GM23248 (cell line): Measurements from ENCODE around the gene HERC2. TPM values are rescaled to one million over a fixed set of nuclear protein-coding genes. Genes with fewer than 3 reads are reported as not detected.

ENCODE experiments used
- DNase-seq: peaks from one replicate; pipeline ENCODE4 v3.0.0-alpha.2; 2015
- H2AFZ ChIP-seq: fragments of 200-600 bp; sonication (generic); 2 replicates; pipeline ENCODE4 v1.6.1; 2016; ENCODE audit warnings: antibody characterized with exemption
- H3F3A ChIP-seq: fragments of 200-600 bp; sonication (generic); 2 replicates; pipeline ENCODE4 v1.6.1; 2016; ENCODE audit warnings: mild to moderate bottlenecking, antibody characterized with exemption, mixed run types; ENCODE audit not compliant: insufficient read depth
- H3K27ac ChIP-seq: fragments of 200-600 bp; sonication (generic); 2 replicates; pipeline ENCODE4 v1.5.1; 2016; ENCODE audit warnings: mild to moderate bottlenecking
- H3K27me3 ChIP-seq: fragments of 200-600 bp; sonication (generic); replicated peaks from 2 replicates; pipeline ENCODE4 v1.6.1; 2016; ENCODE audit warnings: mild to moderate bottlenecking; ENCODE audit not compliant: insufficient read depth
- H3K36me3 ChIP-seq: fragments of 200-600 bp; sonication (generic); 2 replicates; pipeline ENCODE4 v1.6.1; 2016; ENCODE audit warnings: low read depth, mild to moderate bottlenecking
- H3K4me1 ChIP-seq: fragments of 200-600 bp; sonication (generic); 2 replicates; pipeline ENCODE4 v1.6.1; 2016; ENCODE audit warnings: mild to moderate bottlenecking; ENCODE audit not compliant: insufficient read depth
- H3K4me2 ChIP-seq: fragments of 200-600 bp; sonication (generic); one replicate; pipeline ENCODE4 v1.6.1; 2016; ENCODE audit warnings: mild to moderate bottlenecking; ENCODE audit not compliant: unreplicated experiment
- H3K4me3 ChIP-seq: fragments of 200-600 bp; sonication (generic); 2 replicates; pipeline ENCODE4 v1.5.1; 2016; ENCODE audit warnings: mild to moderate bottlenecking
- H3K79me2 ChIP-seq: fragments of 200-600 bp; sonication (generic); 2 replicates; pipeline ENCODE4 v1.6.1; 2016; ENCODE audit warnings: mild to moderate bottlenecking; ENCODE audit not compliant: insufficient read depth
- H3K9ac ChIP-seq: fragments of 200-600 bp; sonication (generic); 2 replicates; pipeline ENCODE4 v1.6.1; 2016; ENCODE audit warnings: mild to moderate bottlenecking
- H3K9me2 ChIP-seq: fragments of 200-600 bp; sonication (generic); 2 replicates; pipeline ENCODE4 v1.6.1; 2016; ENCODE audit warnings: mixed run types, mild to moderate bottlenecking, moderate library complexity; ENCODE audit not compliant: insufficient read depth
- H3K9me3 ChIP-seq: fragments of 200-600 bp; sonication (generic); one replicate; pipeline ENCODE4 v1.6.1; 2017; ENCODE audit warnings: low read depth
- H4K20me1 ChIP-seq: fragments of 200-600 bp; sonication (generic); 2 replicates; pipeline ENCODE4 v1.6.0; 2016; ENCODE audit not compliant: insufficient read depth
- EZH2 ChIP-seq: fragments of 200-600 bp; sonication (generic); IDR thresholded peaks from 2 replicates; pipeline ENCODE4 v1.6.1; 2018; ENCODE audit warnings: antibody characterized with exemption, mild to moderate bottlenecking; ENCODE audit not compliant: insufficient read depth, poor library complexity, severe bottlenecking
- EZH2phosphoT487 ChIP-seq: fragments of 200-600 bp; sonication (generic); IDR thresholded peaks from 2 replicates; pipeline ENCODE4 v1.6.1; 2018; ENCODE audit warnings: antibody characterized with exemption, moderate library complexity, mild to moderate bottlenecking, low read depth; ENCODE audit not compliant: insufficient read depth
- WGBS, 2 experiments: methylation state at CpG; one replicate each; pipeline ENCODE4 v1.1.6; 2015 to 2017; ENCODE audit warnings: low lambda C conversion rate in 2 of 2, low coverage in 1 of 2; ENCODE audit errors: missing lambda C conversion rate in 2 of 2; 5-methylcytosine and 5-hydroxymethylcytosine counted together
- in situ Hi-C: fragments of 300-500 bp; cut with MboI; formaldehyde crosslinking; loops from 2 replicates; pipeline ENCODE4 v1.15.0; 2020
- polyA plus RNA-seq: library from polyadenylated mRNA; unstranded; fragments of >200 nt; fragmentation: Nextera tagmentation; extraction: Ambion mirVana; gene quantifications from 2 replicates; pipeline ENCODE4 v1.2.1, GENCODE V29; 2016
- total RNA-seq: library from RNA; depleted of rRNA; stranded (reverse); fragments of >200 nt; shearing (Covaris generic); gene quantifications from 2 replicates; pipeline ENCODE4 v1.2.3, GENCODE V29; 2014

The HERC2 gene
- total and polyA plus RNA-seq, 2 experiments from 2014 or later = 28.7 to 36.6 TPM

DNA sequence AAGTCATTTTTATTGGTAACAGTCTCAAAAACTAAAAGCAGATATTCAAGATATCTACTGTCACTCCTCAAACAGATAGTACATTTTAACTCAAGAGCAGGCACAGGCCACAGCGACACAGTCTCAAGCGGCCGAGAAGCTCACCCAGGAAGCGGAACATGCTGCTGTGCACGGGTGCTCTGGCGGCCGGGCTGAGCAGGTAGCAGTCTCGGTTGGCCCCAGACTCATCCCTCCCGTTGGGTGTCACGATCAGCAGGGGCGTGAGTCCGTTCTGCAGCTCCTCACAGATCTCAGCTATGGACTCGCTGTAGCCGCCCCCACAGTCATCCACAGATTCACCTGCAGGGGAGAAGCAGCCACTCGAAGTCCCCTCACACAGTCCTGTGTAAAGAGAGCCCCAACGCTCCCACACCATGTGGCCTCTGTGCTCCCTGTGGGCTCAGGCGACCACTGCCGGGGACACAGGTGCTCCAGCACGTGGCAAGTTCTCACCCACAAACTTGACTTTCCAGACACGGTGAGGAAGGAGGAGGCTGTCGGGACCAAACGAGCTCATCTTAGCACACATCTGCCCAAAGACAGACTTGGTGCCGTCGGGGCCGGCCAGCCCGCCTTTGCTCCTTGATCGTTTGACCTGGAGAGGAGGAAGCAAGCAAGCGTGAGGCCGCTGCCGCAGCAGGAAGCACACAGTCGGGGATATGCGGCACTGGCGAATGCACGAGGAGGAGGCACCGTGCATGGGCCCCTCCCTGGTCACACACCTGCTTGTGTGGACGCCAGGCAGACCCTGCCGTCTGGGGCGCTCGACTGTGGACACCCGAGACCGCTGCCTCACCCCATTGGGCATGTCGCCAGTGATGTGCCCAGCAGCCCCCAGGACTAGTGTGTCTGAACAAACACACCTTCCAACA is 205.2 kb downstream of the HERC2 start:
- in situ Hi-C loops = no loop called here
- no peak for DNase-seq
- Histone ChIP-seq H3K27ac (no peak overlapping the region), H3K9me3 (no peaks in the 10 kb centered on the region), H4K20me1 (no peaks in the 10 kb centered on the region), H3K4me3 (no peak overlapping the region), H3K4me1 (no peaks in the 10 kb centered on the region), H3K27me3 (no peaks in the 10 kb centered on the region), H2AFZ (no peak overlapping the region), H3K9ac (no peak overlapping the region), H3K36me3 (peaks cover 9% of the 10 kb centered on the region; the same call in 1 of the 2 replicates), H3K79me2 (no peaks in the 10 kb centered on the region), H3K9me2 (no peaks in the 10 kb centered on the region), H3K4me2 (no peak overlapping the region), H3F3A (no peaks in the 10 kb centered on the region)
- TF ChIP-seq EZH2 (no peak), EZH2phosphoT487 (no peak)
- WGBS, 2 experiments = 90 to 91% methylated on average over 42 of the region's 42 CpGs

DNA sequence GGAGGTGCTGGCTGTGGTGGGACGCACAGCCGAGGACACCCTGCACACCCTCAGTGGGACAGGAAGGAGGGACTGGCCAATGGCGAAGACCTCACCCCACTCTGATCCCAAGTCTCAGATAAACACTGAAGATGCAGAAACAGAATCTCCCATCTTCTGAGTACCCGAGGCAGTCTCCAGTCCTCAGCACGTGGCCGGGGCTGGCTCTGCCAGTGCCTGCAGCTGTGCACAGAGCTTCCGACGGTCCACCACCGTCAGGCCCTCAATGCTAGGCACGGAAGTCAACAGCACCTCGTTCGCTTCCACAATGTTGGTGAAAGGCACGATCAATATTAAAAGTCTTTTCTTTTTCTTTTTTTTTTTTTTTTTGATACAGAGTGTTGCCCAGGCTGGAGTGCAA is 206.1 kb downstream of the HERC2 start:
- WGBS, 2 experiments = 86 to 88% methylated on average over 13 of the region's 13 CpGs
- no peak overlapping the region for H3K9ac ChIP-seq
- H3K27me3 ChIP-seq = no peaks in the 10 kb centered on the region
- no peak overlapping the region for H3K27ac ChIP-seq
- H3K9me3 ChIP-seq = no peaks in the 10 kb centered on the region
- TF ChIP-seq EZH2 (no peak), EZH2phosphoT487 (no peak)
- no peak for DNase-seq
- H3K4me2 ChIP-seq = no peak overlapping the region
- peaks cover 12% of the 10 kb centered on the region; the same call in 1 of the 2 replicates for H3K36me3 ChIP-seq
- H3K4me1 ChIP-seq = no peaks in the 10 kb centered on the region
- in situ Hi-C loops = no loop called here
- no peaks in the 10 kb centered on the region for H3K79me2 ChIP-seq
- H2AFZ ChIP-seq = no peak overlapping the region
- H4K20me1 ChIP-seq = no peaks in the 10 kb centered on the region
- H3K9me2 ChIP-seq = no peaks in the 10 kb centered on the region
- peaks cover 3% of the 10 kb centered on the region; the same call in 1 of the 2 replicates for H3F3A ChIP-seq
- H3K4me3 ChIP-seq = no peak overlapping the region

DNA sequence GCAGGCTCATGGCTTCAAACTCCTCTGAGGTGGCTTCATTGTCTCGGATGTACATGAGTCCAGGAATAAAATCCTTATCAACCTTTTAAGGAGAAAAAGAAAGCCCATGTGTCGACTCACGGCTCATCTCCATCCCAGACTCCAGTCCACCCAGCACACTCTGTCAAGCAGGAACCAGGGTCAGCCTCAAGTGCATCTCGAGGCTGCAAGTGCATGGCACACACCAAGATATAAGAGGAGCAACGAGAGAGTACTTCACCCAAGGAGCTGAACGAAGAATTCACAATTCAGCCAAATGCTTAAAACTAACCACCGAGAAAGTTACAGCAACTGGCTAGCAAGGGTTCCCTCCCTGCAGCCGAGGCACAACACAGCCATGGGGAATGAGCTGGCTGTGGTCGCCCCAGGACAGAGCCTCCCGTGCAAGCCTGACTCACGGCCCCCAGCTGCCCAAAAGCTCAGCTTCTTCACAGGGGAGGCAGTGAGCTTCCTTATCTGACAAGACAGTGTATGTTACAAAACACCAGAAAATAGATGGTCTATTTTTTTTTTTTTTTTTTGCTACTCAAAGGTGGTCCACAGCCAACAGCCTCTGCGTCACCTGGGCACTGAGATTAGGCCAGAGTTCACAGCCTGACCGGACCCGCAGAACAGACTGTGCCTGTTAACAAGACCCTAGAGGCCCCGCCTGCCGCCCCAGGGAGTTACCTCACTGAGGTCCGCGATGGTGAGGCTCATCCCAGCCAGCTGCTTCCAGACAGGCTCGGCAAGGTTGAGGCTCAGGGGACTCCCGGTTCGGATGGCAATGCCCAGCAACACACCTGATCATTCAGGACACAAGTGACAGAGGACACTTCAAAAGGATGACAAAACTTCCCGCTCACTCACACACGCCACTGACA is 207.0 kb downstream of the HERC2 start:
- Histone ChIP-seq H3K4me1 (no peaks in the 10 kb centered on the region), H3K9me2 (no peaks in the 10 kb centered on the region), H3K79me2 (no peaks in the 10 kb centered on the region), H3K4me3 (no peak overlapping the region), H3K9ac (no peak overlapping the region), H3K27ac (no peak overlapping the region), H3K27me3 (no peaks in the 10 kb centered on the region), H3K4me2 (no peak overlapping the region), H3K9me3 (no peaks in the 10 kb centered on the region), H3K36me3 (peaks cover 6% of the 10 kb centered on the region; the same call in 1 of the 2 replicates), H3F3A (peaks cover 7% of the 10 kb centered on the region; the same call in 1 of the 2 replicates), H2AFZ (no peak overlapping the region), H4K20me1 (no peaks in the 10 kb centered on the region)
- 88 to 90% methylated on average over 23 of the region's 23 CpGs for WGBS, 2 experiments
- in situ Hi-C loops = no loop called here
- TF ChIP-seq EZH2phosphoT487 = no peak
- no peak for TF ChIP-seq EZH2
- DNase-seq = peak; percentile 41

DNA sequence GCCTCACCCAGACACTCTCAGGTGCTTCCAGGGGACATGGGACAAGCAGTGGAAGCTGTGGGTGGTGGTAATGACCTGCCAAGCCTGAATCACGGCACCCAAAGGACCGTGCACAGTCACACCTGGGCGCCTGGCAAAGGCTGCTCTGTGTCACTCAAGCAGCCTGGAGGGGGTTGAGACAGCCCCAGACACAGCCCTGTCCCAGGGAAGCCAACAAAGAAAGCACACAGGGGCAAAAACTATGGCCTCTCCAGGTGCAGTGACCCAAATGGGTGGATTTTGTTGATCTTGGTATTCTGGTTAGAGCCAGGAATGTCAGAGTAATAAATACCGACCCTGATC is 207.9 kb downstream of the HERC2 start:
- Histone ChIP-seq H3K27me3 (no peaks in the 10 kb centered on the region), H3K9ac (no peak overlapping the region), H3K79me2 (no peaks in the 10 kb centered on the region), H3K36me3 (peaks cover 6% of the 10 kb centered on the region; the same call in 1 of the 2 replicates), H3K4me3 (no peak overlapping the region), H3K9me3 (no peaks in the 10 kb centered on the region), H2AFZ (no peak overlapping the region), H3K27ac (no peak overlapping the region), H3K9me2 (no peaks in the 10 kb centered on the region), H3K4me2 (no peak overlapping the region), H3F3A (peaks cover 7% of the 10 kb centered on the region; the same call in 1 of the 2 replicates), H3K4me1 (no peaks in the 10 kb centered on the region), H4K20me1 (no peaks in the 10 kb centered on the region)
- TF ChIP-seq EZH2 (no peak), EZH2phosphoT487 (no peak)
- 98% methylated on average over 4 of the region's 4 CpGs for WGBS, 2 experiments
- in situ Hi-C loops = no loop called here
- no peak for DNase-seq
